T follicular helper cell (primary cell): ENCODE results near the gene KRTAP4-11.
"Not testable (repeated sequence)": the region's sequence is repeated elsewhere in the genome, so short reads cannot be mapped to it uniquely, and the experiment has no call there.

Experiments
- DNase-seq: peaks from one replicate; pipeline ENCODE4 v3.0.0-alpha.2; 2020; ENCODE audit warnings: low read depth
- total RNA-seq, 2 experiments: gene quantifications; one replicate each; lab custom pipeline; 2026; lab: John Stamatoyannopoulos, UW

Gene KRTAP4-11
- total RNA-seq = 0 reads per million in 2 experiments

DNA sequence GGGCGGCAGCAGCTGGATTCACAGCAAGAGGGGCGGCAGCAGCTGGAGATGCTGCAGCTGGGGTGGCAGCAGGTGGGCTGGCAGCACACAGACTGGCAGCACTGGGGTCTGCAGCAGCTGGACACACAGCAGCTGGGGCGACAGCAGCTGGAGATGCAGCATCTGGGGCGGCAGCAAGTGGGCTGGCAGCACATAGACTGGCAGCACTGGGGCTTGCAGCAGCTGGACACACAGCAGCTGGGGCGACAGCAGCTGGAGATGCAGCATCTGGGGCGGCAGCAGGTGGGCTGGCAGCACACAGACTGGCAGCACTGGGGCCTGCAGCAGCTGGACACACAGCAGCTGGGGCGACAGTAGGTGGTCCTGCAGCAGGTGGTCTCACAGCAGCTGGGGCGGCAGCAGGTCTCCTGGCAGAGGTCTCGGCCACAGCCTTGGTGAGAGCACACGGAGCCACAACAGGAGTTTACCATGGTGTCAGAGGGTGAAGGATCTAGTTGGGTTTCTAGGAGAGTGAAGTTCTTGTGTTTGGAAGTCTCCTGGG is at the start of gene KRTAP4-11:
Gene KRTAP4-11, minus strand, starts transcription at position 528 of the 541 bp plus-strand sequence. Its CDS starts 58 bp downstream, at position 470.
- not testable (repeated sequence) for DNase-seq

DNA sequence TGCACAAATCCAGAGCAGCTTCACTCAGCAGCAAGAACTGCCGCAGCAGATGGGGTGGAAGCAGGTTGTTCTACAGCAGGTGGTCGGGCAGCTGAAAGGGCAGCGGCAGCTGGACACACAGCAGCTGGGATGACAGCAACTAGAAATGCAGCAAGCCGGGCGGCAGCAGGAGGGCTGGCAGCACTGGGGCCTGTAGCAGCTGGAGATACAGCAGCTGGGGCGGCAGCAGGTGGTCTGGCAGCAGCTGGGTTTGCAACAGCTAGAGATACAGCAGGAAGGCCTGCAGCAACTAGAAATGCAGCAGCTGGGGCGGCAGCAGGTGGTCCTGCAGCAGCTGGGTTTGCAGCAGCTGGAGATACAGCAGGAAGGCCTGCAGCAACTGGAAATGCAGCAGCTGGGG is 49.4 kb upstream of the KRTAP4-11 start:
- DNase-seq = no peak

DNA sequence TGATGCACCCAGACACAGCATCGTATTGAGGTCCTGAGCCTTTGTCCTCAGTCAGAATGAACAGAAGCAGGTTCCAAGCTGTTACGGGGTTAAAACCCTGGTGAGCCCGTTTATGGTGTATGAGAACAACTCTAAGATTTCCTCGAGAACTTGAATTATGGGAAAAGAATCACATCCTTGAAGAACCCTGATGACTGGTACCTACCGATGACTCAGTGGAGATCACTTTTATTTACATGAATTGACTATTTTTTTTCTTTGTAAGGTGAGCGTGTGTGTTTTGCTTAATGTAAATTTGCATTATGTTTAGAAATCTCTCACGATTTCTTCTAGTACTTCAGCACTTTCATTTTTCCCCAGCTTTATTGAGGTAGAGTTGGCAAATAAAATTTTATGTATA is 45.7 kb upstream of the KRTAP4-11 start:
- no peak for DNase-seq

GRCh38 chr17:41160648-41161047 is 42.5 kb upstream of the KRTAP4-11 start, which contains the start of gene KRTAP4-4:
KRTAP4-4 (minus strand) TSS chr17:41160748; CDS start chr17:41160691, 57 bp downstream.
- DNase-seq = no peak

DNA sequence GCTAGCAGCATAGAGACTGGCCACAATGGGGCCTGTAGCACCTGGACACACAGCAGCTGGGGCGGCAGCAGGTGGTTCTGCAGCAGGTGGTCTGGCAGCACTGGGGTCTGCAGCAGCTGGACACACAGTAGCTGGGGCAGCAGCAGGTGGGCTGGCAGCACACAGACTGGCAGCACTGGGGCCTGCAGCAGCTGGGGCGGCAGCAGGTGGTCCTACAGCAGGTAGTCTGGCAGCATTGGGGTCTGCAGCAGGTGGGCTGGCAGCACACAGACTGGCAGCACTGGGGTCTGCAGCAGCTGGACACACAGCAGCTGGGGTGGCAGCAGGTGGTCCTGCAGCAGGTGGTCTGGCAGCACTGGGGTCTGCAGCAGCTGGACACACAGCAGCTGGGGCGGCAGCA is 42.0 kb upstream of the KRTAP4-11 start:
- DNase-seq = not testable (repeated sequence)

DNA sequence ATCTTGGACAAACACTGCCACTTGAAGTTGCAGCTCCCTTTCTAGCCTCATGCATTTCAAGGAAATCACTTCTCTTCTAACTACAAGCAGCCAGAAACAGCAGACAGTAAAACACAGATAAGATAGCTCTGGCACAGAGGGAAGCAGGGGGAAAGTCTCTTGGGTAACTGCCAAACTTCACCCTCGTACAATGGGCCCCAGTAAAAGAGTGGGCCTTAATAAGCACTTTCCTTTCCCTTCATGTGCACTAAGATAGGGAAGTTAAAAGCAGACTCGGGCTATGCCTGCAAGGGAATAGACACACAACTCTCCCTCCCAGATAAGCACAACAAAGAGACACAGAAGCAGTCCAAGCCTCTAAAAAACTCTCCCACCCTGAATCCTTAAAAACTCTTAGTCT is 35.7 kb upstream of the KRTAP4-11 start:
- no peak for DNase-seq

GRCh38 chr17:41151525-41151924 is 33.4 kb upstream of the KRTAP4-11 start:
- no peak for DNase-seq

- no peak for DNase-seq
Measured at GRCh38 chr17:41150026-41150425, 31.9 kb upstream of the KRTAP4-11 start.

GRCh38 chr17:41149652-41149985 is 31.4 kb upstream of the KRTAP4-11 start, which contains the start of gene KRTAP4-5:
KRTAP4-5 (minus strand) TSS chr17:41149825; CDS start chr17:41149767, 58 bp downstream.
- DNase-seq = no peak

- DNase-seq = not testable (repeated sequence)
Measured at GRCh38 chr17:41148971-41149651, 30.9 kb upstream of the KRTAP4-11 start.

- DNase-seq = no peak
Measured at GRCh38 chr17:41147531-41148204, 29.5 kb upstream of the KRTAP4-11 start.

DNA sequence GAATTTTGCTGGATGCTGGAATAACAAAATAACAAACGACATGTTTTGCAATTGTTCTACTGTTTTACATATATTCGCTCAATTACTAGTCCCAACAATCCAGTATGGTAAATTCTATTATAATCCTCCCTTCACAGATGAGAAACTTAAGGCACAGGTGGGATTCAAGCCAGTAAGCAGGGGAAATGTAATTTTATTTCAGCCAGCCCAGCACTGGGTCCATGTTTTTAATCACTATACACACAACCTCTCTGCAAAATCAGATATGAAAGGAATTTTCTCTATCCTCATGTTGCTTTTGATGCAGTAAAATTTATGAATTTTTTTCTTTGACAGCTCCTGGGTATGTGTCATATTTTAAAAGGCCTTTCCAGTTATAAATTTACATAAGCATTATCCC is 27.1 kb upstream of the KRTAP4-11 start:
- DNase-seq = no peak

GRCh38 chr17:41144846-41145245 is 26.7 kb upstream of the KRTAP4-11 start:
- DNase-seq = no peak

DNA sequence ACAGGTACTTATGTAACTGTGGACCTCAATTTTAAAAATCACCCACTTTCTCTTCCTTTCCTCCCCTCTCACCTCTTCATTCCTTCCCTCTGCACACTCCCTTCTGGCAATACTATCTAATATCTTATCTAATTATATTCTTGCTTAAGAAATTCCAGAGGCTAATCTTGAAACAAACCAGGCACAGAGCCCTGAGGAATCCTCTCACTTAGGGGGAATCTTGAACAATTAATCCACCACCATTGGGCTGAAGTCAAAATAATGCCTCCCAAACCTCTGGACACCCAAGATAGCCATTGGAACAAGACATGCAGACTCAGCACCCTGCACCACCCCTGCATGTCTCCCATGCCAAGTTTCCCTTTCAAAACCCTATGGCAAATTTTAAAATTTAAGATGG is 23.2 kb upstream of the KRTAP4-11 start:
- no peak for DNase-seq

DNA sequence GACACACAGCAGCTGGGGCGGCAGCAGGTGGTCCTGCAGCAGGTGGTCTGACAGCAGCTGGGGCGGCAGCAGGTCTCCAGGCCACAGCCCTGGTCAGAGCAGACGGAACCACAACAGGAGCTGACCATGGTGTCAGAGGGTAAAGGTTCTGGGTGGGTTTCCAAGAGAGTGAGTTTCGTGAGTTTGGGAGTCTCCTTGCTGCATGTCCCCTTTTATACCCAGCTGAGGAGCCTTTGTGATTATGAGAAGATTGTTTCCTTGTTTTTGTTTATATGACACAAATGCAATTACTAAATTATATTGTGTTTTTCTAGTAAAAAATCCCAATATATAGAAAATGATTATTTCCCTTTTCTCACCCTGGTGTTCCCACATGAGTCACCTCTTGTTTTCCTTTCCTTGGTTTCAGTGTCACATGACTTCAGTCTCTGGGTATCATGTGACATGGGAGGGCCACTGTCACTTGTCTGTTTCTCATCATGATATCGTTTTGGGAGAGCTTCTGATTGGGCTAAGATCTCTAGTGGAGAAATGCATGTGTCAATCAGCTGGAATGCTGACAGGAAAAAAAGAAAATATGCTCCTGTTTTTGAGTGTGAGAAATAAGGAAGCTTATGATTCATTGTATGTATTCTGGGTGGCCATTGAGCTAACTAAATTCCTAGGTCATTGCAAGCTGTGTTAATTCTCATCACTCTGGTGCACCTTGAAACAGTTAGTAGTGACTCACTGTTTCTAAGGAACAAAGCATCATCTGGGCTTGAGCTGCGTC is 22.4 kb upstream of the KRTAP4-11 start, which contains the start of gene KRTAP4-6:
Gene KRTAP4-6, minus strand, starts transcription at position 185 of the 772 bp plus-strand sequence. Its CDS starts 57 bp downstream, at position 128.
- no peak for DNase-seq

DNA sequence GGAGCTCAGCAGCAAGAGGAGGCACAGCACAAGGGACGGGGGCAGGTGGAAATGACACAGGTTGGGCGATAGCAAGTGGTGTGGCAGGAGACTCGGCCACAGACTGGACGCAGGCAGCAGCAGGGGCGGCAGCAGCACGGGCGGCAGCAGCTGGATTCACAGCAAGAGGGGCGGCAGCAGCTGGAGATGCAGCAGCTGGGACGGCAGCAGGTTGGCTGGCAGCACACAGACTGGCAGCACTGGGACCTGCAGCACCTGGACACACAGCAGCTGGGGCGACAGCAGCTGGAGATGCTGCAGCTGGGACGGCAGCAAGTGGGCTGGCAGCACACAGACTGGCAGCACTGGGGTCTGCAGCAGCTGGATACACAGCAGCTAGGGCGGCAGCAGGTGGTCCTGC is 21.7 kb upstream of the KRTAP4-11 start:
- DNase-seq = not testable (repeated sequence)

DNA sequence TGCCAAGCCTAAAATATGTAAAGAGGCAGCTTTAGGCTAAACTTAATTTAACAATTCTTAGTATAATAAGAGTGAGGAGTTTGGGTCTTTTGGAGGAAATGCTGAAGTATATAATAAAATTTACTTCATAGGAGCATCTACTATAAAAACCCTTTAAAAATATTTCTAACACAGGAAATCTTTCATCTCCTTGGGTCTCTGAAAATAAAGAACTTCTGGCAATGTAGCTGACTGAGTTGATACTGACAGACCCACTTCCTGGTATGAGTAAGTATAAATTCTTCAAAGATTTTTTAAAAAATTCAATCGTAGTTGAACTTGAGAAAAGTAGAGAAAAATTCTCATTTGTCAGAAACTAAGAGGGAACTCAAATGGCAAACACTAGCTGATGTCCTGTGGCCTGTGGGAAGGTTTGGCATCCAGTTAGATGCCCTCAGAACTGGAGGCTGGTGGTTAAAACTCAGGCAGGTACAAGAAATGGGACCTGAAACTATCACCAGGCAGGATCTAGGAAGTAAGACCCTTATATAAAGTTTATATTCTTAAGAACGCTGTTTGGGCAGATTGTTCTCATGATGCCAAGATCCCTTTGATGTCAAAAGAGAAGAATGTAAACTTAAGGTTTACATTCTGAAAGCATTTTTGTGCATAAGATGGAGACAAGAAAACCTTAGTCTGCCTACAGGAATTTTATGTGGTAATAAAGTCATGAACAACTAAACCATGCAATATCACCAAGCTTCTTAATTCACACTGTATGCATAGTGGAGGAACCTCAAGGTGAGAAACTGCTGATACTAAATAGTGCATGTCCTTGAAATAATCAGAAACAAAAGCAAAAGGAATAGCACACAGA is 15.9 kb upstream of the KRTAP4-11 start:
- DNase-seq = no peak

DNA sequence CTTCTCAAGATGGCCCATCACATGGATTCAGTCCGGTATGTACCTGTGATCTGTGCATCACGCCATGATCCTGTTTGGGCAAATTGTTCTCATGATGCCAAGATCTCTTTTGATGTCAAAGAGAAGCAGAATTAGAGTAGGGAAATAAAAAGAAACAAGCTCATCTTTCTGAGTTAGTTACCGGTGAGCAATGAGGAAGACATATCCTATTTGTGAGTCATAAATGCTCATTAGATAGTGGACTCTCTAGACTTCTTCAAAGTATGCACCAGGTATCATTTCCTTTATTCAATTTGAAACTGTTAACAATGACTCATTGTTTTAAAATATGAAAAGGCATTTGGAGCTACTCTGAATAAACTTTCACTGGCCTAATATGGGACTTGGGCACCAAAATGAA is 13.8 kb upstream of the KRTAP4-11 start:
- DNase-seq = no peak

DNA sequence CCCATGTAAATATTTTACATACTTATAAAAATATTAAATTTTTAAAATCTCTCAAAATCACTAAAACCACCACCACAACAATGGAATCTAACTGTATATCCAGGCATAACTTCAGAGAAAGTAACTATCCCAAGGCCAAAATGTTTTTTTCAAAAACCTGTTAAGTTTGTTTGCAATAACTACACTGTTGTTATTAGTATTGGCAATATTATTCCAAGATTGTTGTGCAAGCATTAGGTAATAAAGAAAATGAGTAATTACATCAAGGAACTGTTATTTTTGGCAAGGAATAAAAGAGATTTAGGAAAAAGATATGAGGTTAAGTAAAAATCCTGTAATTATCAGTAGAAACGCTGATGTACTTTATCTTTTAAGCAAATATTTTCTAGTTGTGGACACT is 9.2 kb upstream of the KRTAP4-11 start:
- no peak for DNase-seq

- DNase-seq = no peak
Measured at GRCh38 chr17:41126412-41126811, 8.2 kb upstream of the KRTAP4-11 start.

GRCh38 chr17:41125064-41125463 is 6.9 kb upstream of the KRTAP4-11 start:
- no peak for DNase-seq
